GM18873 (cell line): ENCODE data around the gene GZMH.
"Not testable (repeated sequence)": the region's sequence is repeated elsewhere in the genome, so short reads cannot be mapped to it uniquely, and the experiment has no call there.

Experiments
- ATAC-seq: cut with Tn5 transposase; IDR thresholded peaks from one replicate; pipeline ENCODE4 v1.9.1; 2021; ENCODE audit warnings: mild to moderate bottlenecking, moderate library complexity, moderate number of reproducible peaks; ENCODE audit not compliant: unreplicated experiment, low FRiP score

Gene GZMH

GRCh38 chr14:24609655-24610344, at the start of gene GZMH:
GZMH (minus strand) TSS chr14:24609685; CDS start chr14:24609613, 72 bp downstream.
- no peak for ATAC-seq

GRCh38 chr14:24648361-24648760, 38.9 kb upstream of the GZMH start:
- ATAC-seq, result not testable (repeated sequence)

GRCh38 chr14:24639905-24640304, 30.4 kb upstream of the GZMH start:
- ATAC-seq, result no peak

GRCh38 chr14:24639270-24639669, 29.8 kb upstream of the GZMH start:
- ATAC-seq, result no peak

- no peak for ATAC-seq
Measured at GRCh38 chr14:24634158-24634557, 24.7 kb upstream of the GZMH start, which contains the start of gene GZMB. GZMB (minus strand) TSS chr14:24634190; CDS start chr14:24634160, 30 bp downstream.

GRCh38 chr14:24633353-24633752, 23.9 kb upstream of the GZMH start:
- no peak for ATAC-seq

GRCh38 chr14:24632761-24633160, 23.3 kb upstream of the GZMH start:
- no peak for ATAC-seq

- ATAC-seq, result no peak
Measured at GRCh38 chr14:24632336-24632735, 22.9 kb upstream of the GZMH start.

GRCh38 chr14:24631749-24632335, 22.4 kb upstream of the GZMH start:
- no peak for ATAC-seq

- no peak for ATAC-seq
Measured at GRCh38 chr14:24630872-24631477, 21.5 kb upstream of the GZMH start.

- no peak for ATAC-seq
Measured at GRCh38 chr14:24630087-24630871, 20.8 kb upstream of the GZMH start.

GRCh38 chr14:24629521-24629920, 20.0 kb upstream of the GZMH start:
- no peak for ATAC-seq

- no peak for ATAC-seq
Measured at GRCh38 chr14:24613747-24614146, 4.3 kb upstream of the GZMH start.

- ATAC-seq, result no peak
Measured at GRCh38 chr14:24613241-24613640, 3.8 kb upstream of the GZMH start.

- no peak for ATAC-seq
Measured at GRCh38 chr14:24612196-24612595, 2.7 kb upstream of the GZMH start.

- no peak for ATAC-seq
Measured at GRCh38 chr14:24607635-24608514, 1.6 kb downstream of the GZMH start.

GRCh38 chr14:24607081-24607480, 2.4 kb downstream of the GZMH start:
- no peak for ATAC-seq

- no peak for ATAC-seq
Measured at GRCh38 chr14:24606297-24606696, 3.2 kb downstream of the GZMH start.

- peak; percentile 83 for ATAC-seq
Measured at GRCh38 chr14:24605435-24606190, 3.9 kb downstream of the GZMH start.
